Activated CD8-positive, alpha-beta memory T cell treated with anti-CD3 and anti-CD28 coated beads for 36 hours (primary cell): ENCODE data around the gene UCKL1. TPM values are rescaled to one million over a fixed set of nuclear protein-coding genes. Genes with fewer than 3 reads are reported as not detected.
"Not testable (repeated sequence)": the region's sequence is repeated elsewhere in the genome, so short reads cannot be mapped to it uniquely, and the experiment has no call there.

Experiments used
- CTCF ChIA-PET: fragments of 350-600 bp; sonication (Branson Sonifier 250); formaldehyde crosslinking; loops from one replicate; lab custom pipeline; 2021; ENCODE audit warnings: antibody characterized with exemption; lab: Charles Lee
- POLR2A ChIA-PET: fragments of 350-600 bp; sonication (Branson Sonifier 250); formaldehyde crosslinking; loops from one replicate; lab custom pipeline; 2021; ENCODE audit warnings: antibody characterized with exemption; lab: Charles Lee
- total RNA-seq, 2 experiments: library from RNA; stranded (reverse); gene quantifications; one replicate each; pipeline ENCODE4 v1.2.3, GENCODE V29; 2021

Gene UCKL1
- total RNA-seq, 2 experiments from 2014 or later, result 32.9 to 35.2 TPM

DNA sequence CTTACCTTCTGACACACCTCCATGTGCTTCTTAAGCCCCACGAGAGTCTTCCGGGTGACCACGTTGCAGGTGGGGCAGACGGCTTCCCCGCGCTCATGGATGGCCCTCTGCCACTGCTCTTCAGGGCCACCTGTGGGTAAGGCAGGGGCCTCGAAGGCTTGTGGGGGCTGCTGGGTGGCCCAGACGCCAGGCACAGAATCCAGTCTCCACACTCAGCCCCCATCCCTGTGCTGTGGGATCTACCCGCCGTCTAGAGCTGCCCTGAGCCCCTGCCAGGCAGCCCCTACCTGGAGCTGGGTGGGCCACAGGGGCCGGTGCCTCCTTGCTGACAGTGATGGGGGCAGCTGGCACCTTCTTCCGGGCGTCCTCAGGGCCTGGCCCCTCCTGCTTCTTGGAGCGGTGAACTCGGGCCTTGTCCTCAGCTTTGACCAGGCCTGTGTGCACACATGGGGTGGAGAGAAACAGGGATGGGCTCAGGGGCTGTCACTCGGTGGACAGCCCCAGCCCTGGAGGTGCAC, 7.6 kb upstream of the UCKL1 start:
- POLR2A ChIA-PET, result no interaction called here
- CTCF ChIA-PET, result interaction anchor here (1.1 to 1.3 kb wide), 2 partner anchors 10 to 98 kb away, joined by 3 to 4 read pairs; no protein-coding TSS in a partner anchor

DNA sequence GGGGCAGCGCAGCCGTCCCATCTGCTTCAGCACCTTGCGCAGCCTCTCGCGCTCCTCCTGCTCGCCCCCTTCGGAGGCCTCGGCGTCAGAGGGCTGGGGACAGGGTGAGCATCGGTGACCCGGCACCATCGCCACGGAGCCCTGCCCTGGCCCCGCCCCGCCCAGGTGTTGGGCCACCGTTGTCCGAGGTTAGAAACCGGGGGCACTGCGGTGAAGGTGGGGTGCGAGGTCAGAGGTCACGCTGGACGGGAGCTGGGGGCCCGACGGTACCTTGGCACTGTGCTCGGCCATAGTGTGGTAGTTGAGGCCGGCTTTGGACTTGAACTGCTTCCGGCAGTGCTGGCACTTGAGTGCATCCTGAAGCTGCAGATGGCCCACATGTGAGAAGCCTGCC, 7.1 kb upstream of the UCKL1 start:
- ChIA-PET POLR2A (no interaction called here), CTCF (interaction anchor here (1.1 to 1.3 kb wide), 2 partner anchors 10 to 97 kb away, joined by 3 to 4 read pairs; no protein-coding TSS in a partner anchor)

DNA sequence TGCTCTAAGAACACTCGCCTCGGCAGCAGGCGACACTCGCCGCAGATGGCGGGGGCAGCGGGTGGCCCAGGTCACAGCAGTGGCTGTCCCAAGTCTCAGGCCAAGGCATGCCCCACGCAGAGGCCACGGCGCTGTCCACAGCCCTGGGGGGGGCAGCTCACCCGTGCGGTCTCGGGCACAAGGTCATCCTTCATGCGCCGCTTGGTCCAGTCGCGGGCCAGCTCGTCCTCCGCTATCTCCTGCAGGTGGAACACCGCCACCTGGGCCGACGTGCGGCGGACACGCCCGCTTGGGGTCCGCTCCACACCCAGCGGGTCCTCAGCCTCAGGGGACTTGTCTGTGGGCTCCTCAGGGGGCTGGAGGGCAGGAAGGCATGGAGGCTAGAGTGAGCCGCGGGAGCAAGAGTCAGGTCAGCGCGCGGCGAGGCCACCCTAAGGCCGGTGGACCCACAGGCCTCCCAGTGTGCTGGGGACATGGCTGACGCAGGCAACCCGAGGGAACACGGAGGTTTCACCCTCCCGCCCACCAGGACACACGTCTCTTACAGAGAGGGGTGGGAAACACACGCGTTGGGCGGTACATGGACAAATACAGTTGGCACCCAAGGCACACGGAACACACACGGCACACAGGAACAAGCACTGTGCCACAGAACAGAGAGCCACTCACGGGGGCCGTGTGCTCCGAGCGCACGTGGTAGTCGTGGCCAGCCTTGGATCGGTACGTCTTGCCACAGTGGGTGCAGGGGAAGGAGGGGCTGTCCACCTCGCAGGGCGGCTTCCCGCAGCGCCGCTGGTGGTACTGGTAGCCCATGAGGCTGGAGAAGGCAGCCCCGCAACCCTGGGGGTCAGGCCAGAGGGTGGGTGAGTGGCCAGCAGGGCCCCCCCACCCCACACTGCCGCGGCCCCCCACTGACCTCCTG, 6.5 kb upstream of the UCKL1 start:
- POLR2A ChIA-PET, result no interaction called here
- CTCF ChIA-PET, result interaction anchor here (1.1 to 2.9 kb wide), 2 partner anchors 11 to 97 kb away, joined by 3 to 7 read pairs; no protein-coding TSS in a partner anchor

DNA sequence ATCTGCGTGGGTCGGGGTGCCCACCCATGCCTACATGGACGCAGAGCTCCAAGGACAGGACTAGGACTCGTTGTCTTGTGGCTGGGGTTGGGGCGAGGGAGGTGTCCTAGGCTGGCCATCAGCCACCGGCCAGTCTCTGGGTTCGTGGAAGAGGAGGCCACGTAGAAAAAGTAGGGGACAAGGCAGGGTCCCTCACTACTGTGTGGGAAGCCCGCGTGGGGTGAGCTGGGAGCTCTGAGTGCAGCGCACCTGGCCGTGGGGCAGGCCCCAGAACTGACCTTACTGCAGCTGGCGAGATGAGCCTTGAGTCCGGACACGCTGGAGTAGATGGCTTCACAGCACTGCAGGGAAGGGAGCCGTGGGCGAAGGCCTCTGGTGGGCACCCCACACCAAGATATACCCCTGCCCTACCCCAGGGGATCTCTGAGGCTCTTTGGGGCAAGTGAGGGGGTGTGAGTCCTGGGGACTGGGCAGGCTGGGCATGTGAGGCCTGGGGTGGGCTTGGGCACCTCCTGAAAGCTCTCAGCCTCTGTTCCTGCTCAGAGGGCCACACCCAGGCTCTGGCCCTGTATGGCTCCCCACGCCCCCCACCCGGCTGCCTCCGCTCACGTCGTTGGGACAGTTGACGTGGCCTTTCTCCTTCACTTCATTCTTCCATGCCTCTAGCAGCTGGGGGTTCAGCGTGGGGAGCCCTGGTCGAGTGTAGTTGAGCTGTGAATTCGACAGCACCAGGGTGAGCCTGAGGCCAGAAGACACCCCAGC, 5.6 kb upstream of the UCKL1 start:
- CTCF ChIA-PET, result interaction anchor here (2.9 kb wide), 1 partner anchor 12 kb away, joined by 7 read pairs; no protein-coding TSS in a partner anchor
- POLR2A ChIA-PET, result no interaction called here

DNA sequence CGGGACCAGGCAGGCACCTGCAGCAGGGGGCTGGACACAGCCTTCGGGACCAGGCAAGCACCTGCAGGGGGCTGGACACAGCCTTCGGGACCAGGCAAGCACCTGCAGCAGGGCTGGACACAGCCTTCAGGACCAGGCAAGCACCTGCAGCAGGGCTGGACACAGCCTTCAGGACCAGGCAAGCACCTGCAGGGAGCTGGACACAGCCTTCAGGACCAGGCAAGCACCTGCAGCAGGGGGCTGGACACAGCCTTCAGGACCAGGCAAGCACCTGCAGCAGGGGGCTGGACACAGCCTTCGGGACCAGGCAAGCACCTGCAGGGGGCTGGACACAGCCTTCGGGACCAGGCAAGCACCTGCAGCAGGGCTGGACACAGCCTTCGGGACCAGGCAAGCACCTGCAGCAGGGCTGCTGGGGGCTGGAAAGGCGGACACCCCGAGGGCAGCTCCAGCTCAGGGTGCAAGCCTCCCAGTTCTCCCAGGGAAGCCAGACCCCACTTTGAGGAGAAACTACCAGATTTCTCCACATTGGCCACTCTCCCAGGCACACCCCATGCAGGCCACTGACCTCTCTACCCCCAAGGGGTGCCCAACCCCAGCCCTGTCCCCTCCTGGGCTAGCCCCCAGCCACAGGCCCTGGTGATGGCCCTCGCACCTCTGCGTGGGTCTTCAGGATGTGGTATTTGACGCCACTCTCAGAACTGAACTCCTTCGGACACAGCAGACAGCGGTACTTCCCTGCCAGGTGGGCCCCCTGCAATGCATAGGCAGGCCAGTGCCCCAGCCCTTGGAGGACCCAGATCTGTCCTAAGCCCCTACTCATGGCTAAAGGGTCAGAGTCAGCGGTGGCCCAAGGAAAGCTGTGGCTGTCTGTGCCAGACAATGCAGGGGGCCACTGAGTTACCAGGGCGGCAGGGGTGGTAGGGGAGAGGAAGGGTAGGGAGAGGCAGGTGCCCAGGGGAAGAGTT, 4.7 kb upstream of the UCKL1 start:
- CTCF ChIA-PET, result interaction anchor here (2.9 kb wide), 1 partner anchor 13 kb away, joined by 7 read pairs; no protein-coding TSS in a partner anchor
- POLR2A ChIA-PET, result not testable (repeated sequence)

DNA sequence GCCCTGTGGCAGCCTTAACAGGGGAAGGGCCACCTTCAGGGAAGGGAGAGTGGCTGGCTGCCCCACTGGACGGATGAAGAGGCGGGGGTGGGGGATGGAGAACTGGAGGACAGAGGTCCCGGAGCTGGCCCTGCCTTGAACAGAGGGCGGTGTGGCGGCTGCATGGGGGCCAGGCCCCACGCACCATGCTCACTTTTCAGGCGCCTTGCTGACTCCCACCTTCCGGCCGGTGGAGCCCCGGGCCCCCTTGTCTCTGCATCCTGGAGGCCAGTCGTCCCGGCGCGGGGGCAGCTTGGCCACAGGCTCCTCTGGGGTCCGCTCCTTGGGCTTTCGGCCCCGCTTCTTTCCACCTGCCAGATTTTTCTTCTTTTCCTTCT, 3.5 kb upstream of the UCKL1 start:
- ChIA-PET CTCF (interaction anchor here (2.9 kb wide), 1 partner anchor 14 kb away, joined by 7 read pairs; no protein-coding TSS in a partner anchor), POLR2A (no interaction called here)

DNA sequence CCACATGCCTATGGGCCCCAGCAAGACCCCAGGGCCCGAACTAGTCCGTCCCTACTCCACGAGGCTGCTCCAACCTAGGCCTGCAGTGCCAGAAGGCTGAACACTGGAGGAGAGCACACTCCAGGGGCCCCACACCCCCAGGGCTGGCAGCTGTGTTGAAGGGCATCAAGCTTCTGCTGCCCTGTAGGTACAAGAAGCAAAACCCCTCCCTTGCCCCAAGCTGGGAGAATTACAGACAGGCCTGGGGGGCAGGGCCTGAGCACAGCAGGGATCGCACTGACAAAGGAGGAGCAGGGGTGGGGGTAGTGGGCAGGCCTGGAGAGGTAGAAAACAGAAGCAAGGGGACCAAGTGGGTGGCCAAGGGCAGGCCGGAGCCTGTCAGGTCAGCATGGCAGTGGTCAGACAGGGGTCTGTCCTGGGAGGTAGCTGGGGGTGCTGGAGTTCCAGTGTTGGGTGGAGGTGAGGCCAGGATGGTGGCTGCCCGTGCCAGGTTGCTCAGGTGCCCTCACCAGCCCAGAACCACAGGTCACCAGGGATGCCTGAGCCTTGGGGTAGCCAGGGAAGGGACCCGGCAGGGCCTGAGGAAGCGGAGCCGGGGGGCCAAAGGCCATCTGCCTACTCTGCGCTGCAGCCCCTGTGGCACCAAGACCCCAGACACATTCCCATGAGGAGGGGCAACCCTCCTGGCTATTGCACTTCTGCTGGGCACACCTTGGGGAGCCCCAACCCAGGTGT, 2.9 kb upstream of the UCKL1 start:
- POLR2A ChIA-PET, result no interaction called here
- CTCF ChIA-PET, result interaction anchor here (1.2 kb wide), 1 partner anchor 15 kb away, joined by 4 read pairs; no protein-coding TSS in a partner anchor

DNA sequence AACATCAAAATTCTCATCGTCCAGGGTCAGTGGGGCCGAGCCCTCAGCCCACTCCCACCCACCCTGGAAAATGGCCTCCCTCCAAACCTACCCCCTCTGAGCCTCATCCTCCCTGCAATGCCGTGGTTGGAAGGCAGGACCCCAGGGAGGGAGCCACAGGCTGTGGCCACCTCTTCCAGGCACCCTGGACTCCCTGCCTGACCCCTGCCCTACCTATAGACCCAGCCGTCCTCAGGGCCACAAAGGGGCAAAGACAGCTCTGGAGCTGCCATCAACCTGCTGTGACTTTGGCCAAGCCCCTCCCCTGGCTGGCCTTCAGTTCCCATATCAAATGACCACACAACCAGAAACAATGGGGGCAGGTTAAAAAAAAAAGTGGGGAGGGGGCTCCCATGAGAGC, 2.3 kb upstream of the UCKL1 start:
- CTCF ChIA-PET, result interaction anchor here (1.2 kb wide), 1 partner anchor 15 kb away, joined by 4 read pairs; no protein-coding TSS in a partner anchor
- POLR2A ChIA-PET, result no interaction called here

DNA sequence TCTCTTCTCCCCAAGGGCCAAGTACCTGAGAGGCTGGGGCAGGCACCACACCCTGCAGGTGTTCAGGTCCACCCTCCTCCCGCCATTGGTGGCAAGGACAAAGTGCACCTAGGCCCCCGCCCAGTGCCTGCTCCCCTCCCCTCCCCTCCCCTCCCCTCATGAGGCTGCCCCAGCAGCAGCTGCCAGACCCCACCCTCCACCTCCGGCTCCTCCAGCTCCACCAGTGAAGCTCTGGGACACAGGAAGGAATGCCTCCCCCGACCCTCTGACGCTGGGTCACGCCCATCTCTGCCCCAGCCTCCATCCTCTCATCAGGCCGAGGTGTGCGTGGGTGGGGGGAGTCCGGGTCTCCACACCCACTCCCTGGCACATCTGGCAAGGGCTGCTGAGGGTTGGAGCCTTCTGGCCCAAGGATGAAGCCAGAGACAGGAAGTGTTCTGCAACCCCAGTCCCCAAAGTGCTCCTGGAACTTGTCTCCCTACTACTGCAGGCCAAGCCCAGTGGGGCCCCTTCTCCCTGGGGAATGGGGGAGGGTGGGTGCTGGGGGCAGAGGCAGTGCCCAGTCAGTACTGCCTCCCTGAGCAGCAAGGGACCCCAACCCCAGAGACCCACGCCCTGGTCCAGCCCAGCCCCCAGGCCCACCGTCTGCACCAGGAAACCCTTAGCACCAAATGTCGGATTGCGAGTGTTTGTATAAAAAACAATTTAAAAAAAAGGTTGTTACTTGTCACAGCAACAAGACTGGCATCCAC, 1.6 kb upstream of the UCKL1 start:
- ChIA-PET POLR2A (interaction anchor here (0.6 to 1.6 kb wide), 4 partner anchors 10 to 79 kb away, joined by 3 to 5 read pairs (median 4); no protein-coding TSS in a partner anchor), CTCF (interaction anchor here (1.2 to 2.0 kb wide), 2 partner anchors 16 to 80 kb away, joined by 4 to 6 read pairs; no protein-coding TSS in a partner anchor)

DNA sequence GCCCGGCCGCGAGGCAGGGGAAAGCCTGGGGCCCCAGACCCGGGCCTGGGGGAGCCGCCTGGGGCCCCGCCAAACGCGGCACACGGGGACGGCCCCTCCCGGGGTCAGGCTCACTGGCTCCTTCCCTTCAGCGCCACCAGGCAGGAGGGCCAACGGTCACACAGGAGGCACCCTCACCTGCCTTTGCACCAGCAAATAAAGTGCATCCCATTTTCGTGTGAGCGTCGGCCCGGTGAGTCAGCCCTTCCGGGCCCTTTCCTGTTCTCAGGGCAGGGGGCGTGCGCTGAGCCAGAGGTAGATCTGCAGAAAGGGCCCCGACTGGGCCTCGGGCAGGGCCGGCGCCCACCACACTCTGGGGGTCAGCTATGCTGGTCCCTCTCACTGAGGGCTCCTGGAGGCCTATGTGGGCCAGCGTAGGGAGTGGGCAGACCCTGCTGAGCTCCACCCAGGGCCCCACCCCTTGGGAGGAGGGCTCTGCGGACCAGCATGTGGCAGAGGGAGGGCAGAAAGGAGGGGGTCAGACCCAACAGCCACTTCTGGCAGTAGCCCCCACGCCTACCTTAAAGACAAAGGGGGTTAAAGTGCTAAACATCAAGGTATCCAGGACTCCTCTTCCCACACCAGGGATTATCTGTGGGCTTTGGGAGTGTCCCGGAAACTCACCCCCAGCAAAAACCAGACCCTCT, 931 bp upstream of the UCKL1 start:
- ChIA-PET POLR2A (interaction anchor here (0.6 to 1.6 kb wide), 6 partner anchors 11 to 106 kb away, joined by 3 to 6 read pairs (median 4); partner anchors contain the start of genes TCEA2 and TPD52L2), CTCF (interaction anchor here (1.2 to 2.0 kb wide), 3 partner anchors 81 to 461 kb away, joined by 3 to 6 read pairs (median 5); partner anchors contain the start of gene TPD52L2)

DNA sequence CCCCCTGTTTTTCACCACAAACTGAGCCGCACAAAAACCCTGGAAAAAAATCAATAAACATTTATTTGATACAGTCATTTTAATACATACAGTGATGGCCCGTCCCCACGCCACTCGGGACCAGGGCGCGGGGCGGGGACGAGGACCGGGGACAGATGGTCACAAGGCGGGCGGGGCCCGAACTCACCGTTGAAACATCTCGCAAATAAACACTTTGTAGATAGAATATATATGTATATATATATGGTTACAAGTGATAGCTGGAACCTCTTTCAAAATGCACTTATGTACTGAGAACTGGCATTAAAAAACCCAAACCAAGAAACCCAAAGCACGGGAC, 418 bp upstream of the UCKL1 start:
- CTCF ChIA-PET, result interaction anchor here (0.6 to 2.0 kb wide), 7 partner anchors 17 to 460 kb away, joined by 3 to 6 read pairs (median 3); partner anchors contain the start of genes PTK6, RTEL1 and TPD52L2

DNA sequence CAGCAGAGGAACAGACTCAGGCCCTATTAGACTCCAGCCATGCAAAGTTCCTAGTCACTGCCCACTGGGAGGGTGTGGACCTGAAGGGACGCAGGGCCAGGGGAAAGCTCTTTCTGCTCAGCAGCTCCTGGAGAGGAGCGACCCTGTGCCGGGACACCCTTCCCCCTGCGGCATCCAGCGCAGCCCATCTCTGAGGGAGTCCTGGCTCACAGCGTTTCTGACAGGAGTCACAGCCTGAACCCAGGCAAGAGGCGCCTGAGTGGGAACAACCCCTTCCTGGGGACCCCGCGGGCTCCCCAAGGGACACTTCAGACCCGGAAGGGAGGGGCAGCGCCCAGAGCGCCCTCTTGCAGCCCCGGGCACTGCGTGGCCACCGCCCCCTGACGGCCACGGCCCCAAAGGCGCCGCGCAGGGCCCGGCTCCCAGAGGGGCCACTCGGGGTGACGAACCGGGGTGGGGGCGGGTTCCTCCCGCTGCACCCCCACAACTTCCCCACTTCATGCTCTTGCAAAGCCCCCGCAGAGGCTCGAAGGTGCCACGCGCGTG, 862 bp downstream of the UCKL1 start:
- POLR2A ChIA-PET, result no interaction called here
- CTCF ChIA-PET, result interaction anchor here (1.0 to 1.4 kb wide), 3 partner anchors 18 to 91 kb away, joined by 3 to 5 read pairs (median 5); partner anchors contain the start of gene TPD52L2

More for the DNA sequence above, 418 bp upstream of the UCKL1 start:
- POLR2A ChIA-PET, result interaction anchor here (0.6 to 1.6 kb wide), 5 partner anchors 12 to 106 kb away, joined by 3 to 6 read pairs (median 4); partner anchors contain the start of genes TCEA2 and TPD52L2

DNA sequence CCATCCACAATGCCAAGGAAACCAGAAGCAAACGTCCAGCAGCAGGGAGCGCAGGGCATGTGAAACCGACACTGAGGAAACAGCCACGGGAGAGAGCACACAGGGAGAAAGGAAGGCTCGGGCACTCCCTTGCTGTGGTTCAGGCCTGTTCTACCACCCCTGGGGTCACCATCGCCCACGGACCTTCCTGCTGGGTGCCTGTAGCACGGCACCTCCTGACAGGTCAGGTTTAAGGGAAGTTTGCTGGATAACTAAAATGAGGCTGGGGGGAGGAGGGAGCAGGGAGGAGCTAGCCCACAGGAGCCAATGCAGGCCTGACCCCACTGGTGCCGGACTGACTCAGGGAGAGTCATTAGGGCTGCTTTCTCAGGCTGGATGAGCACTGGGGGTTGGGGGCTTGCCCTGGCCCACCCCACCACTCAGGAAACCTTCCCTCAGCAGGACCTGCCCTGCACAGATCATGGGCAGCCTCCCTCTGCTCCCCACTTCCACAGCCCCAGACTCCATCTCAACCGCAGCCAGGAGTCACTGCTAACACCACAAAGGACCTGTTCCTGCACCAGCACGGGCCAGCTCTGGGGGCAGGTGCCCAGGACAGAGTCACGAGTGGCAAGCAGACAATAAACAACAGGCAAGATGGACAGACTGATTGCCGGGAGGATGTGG, 2.3 kb downstream of the UCKL1 start:
- ChIA-PET POLR2A (no interaction called here), CTCF (no interaction called here)

DNA sequence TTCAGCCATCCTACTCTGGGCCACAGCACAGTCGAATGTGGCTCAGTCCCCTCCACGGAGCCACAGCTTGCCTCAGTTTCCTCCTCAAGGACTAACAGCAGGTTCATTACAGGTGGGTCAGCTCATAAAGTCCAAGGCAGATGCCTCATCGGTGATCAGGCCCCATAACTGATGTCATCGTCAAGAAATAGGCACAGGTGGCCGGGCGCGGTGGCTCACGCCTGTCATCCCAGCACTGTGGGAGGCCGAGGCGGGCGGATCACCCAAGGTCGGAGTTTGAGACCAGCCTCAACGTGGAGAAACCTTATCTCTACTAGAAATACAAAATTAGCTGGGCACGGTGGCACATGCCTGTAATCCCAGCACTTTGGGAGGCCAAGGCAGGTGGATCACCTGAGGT, 3.4 kb downstream of the UCKL1 start:
- ChIA-PET POLR2A (no interaction called here), CTCF (no interaction called here)

DNA sequence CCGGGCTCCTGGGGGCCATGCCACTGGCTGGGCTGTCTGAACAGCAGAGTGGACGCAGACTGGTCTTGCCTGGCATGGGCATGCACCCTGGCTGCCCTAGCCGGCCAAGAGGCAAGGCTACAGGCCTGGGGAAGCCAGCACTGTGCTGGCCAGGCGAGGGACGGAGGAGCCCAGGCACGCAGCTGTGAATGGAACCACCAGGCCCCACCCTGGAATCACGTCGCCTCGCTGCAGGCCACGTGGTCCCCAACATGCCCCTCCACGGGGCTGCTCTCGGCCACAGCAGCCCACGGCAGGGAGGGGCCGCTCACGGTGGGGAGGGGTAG, 4.0 kb downstream of the UCKL1 start:
- CTCF ChIA-PET, result interaction anchor here (1.0 kb wide), 1 partner anchor 16 kb away, joined by 3 read pairs; no protein-coding TSS in a partner anchor
- POLR2A ChIA-PET, result no interaction called here
